MCF 10A (cell line): Measurements from ENCODE around the gene TSFM. TPM values are rescaled to one million over a fixed set of nuclear protein-coding genes. Genes with fewer than 3 reads are reported as not detected.

Experiments used
- BruUV-seq: library from RNA; stranded (reverse); fragments of 400-500 nt; replicated peaks from 2 replicates; lab custom pipeline; 2021; lab: Mats Ljungman, UMichigan
- CTCF ChIA-PET: fragments of 300-600 bp; sonication (Branson Sonifier 250); formaldehyde crosslinking; extraction: SDS; loops from one replicate; lab custom pipeline; 2021; ENCODE audit warnings: antibody characterized with exemption, inconsistent platforms; lab: Yijun Ruan, JAX
- POLR2A ChIA-PET: fragments of 300-600, 350-650 bp; sonication (Branson Sonifier 250); formaldehyde crosslinking; extraction: SDS; loops from one replicate; lab custom pipeline; 2020; ENCODE audit warnings: antibody characterized with exemption, inconsistent platforms; lab: Yijun Ruan, JAX
- DNase-seq: peaks from one replicate; pipeline ENCODE4 v3.0.0-alpha.2; 2018; ENCODE audit not compliant: unreplicated experiment
- H3K27ac Mint-ChIP-seq: one replicate; pipeline ENCODE4 v1.8.0; 2022; ENCODE audit warnings: mild to moderate bottlenecking, low read depth, mixed read lengths; ENCODE audit not compliant: unreplicated experiment
- H3K27me3 Mint-ChIP-seq: one replicate; pipeline ENCODE4 v1.8.0; 2022; ENCODE audit warnings: mixed read lengths; ENCODE audit not compliant: insufficient read depth, unreplicated experiment
- H3K36me3 Mint-ChIP-seq: one replicate; pipeline ENCODE4 v1.8.0; 2022; ENCODE audit warnings: mild to moderate bottlenecking, moderate library complexity, mixed read lengths; ENCODE audit not compliant: insufficient read depth, unreplicated experiment
- H3K4me1 Mint-ChIP-seq: one replicate; pipeline ENCODE4 v1.8.0; 2022; ENCODE audit warnings: mixed read lengths; ENCODE audit not compliant: insufficient read depth, unreplicated experiment
- H3K4me3 Mint-ChIP-seq: one replicate; pipeline ENCODE4 v1.8.0; 2022; ENCODE audit warnings: mild to moderate bottlenecking, moderate library complexity, mixed read lengths; ENCODE audit not compliant: unreplicated experiment
- H3K9me3 Mint-ChIP-seq: one replicate; pipeline ENCODE4 v1.8.0; 2022; ENCODE audit warnings: mixed read lengths; ENCODE audit not compliant: unreplicated experiment
- intact Hi-C: fragments of 100-400 bp; cut with micrococcal nuclease; formaldehyde crosslinking; loops from 2 replicates; pipeline ENCODE4 v1.14.1; 2022
- total RNA-seq: library from RNA; stranded (reverse); gene quantifications from 2 replicates; pipeline ENCODE4 v1.2.3, GENCODE V29; 2022
- TF ChIP-seq, protein P1 (sequence below): fragments of 200-600 bp; IDR thresholded peaks from one replicate; pipeline ENCODE4 v1.8.0; 2022; ENCODE audit warnings: antibody characterized with exemption, mild to moderate bottlenecking; ENCODE audit not compliant: unreplicated experiment

TSFM gene
- total RNA-seq, 1 experiment from 2014 or later = 32.6 TPM

DNA sequence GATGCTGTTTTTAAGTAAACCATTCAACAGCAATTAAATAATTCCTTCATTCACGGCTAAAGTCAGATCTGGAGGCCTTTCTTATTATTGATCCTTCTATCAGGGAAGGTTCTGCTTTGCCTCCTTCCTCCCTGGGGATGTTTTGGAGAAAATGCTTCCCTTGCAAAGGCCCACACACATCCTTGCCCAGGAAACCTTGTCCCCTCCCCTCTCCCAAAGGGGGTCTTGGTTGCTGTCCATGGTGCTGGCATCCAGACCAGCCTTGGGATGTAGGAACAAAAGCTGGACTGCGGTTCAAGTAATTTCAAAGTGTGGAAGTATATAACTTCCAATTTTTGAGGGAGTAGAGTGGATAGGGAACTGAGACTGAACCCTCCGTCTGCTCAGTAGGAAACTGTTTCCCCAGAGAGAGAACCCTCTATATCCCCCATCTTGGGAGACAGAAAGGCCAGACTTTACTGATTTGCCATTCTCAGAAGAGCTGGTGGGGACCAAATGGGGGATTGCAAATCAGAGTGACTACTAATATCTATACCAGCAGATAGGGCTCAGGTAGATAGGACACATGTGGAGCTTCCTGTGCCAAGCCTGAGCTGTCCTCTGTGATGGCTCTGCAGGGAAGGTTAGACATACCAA, 22.1 kb upstream of the TSFM start:
- no TSS peak for BruUV-seq
- TF ChIP-seq, protein P1, sequence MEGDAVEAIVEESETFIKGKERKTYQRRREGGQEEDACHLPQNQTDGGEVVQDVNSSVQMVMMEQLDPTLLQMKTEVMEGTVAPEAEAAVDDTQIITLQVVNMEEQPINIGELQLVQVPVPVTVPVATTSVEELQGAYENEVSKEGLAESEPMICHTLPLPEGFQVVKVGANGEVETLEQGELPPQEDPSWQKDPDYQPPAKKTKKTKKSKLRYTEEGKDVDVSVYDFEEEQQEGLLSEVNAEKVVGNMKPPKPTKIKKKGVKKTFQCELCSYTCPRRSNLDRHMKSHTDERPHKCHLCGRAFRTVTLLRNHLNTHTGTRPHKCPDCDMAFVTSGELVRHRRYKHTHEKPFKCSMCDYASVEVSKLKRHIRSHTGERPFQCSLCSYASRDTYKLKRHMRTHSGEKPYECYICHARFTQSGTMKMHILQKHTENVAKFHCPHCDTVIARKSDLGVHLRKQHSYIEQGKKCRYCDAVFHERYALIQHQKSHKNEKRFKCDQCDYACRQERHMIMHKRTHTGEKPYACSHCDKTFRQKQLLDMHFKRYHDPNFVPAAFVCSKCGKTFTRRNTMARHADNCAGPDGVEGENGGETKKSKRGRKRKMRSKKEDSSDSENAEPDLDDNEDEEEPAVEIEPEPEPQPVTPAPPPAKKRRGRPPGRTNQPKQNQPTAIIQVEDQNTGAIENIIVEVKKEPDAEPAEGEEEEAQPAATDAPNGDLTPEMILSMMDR = no peak
- ChIA-PET POLR2A (interaction anchor here (1.2 to 2.0 kb wide), 2 partner anchors 14 to 23 kb away, joined by 3 to 8 read pairs; partner anchors contain the start of gene TSFM), CTCF (interaction anchor here (0.5 to 2.3 kb wide), 6 partner anchors 8 to 207 kb away, joined by 3 to 13 read pairs (median 4); partner anchors contain the start of gene CDK4)
- no peak for DNase-seq
- Mint-ChIP-seq H3K36me3 (peaks cover 25% of the 10 kb centered on the region), H3K27ac (no peak overlapping the region), H3K27me3 (no peaks in the 10 kb centered on the region), H3K9me3 (no peaks in the 10 kb centered on the region), H3K4me1 (peaks cover 18% of the 10 kb centered on the region), H3K4me3 (no peak overlapping the region)
- intact Hi-C loops = no loop called here

DNA sequence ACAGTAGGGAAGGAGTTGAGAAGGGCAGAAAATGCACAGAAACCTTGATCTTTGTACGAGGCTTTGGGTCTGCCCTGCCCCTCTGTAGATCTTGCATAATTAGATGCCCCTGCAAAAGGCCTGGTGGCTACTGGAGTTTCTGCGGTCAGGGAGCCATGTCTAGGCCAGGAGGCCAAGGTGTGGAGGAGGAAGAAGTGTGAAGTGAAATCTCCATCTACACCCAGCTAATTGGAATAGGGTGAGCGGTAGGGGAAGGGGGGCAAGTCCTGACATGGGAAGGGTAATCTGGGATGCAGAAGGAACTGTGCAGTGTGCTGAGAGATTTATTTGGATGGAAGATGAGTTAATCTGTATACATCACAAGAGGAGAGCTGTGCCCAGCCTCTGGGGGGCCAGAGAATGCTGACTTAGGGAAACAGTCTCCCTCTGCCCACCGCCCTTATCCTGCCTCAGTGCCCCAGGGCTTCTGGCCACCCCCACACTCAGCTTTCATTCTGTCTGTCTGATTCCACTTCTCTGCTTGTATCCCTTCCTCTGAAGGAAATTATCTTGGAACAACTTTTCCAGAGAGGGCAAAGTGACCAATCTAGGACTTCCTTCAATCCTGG, 21.1 kb upstream of the TSFM start:
- POLR2A ChIA-PET = interaction anchor here (0.8 to 1.2 kb wide), 2 partner anchors 11 to 33 kb away, joined by 3 to 5 read pairs; partner anchors contain the start of genes EEF1AKMT3 and METTL1
- H3K27ac Mint-ChIP-seq = no peak overlapping the region
- no TSS peak for BruUV-seq
- intact Hi-C loops = no loop called here
- H3K27me3 Mint-ChIP-seq = no peaks in the 10 kb centered on the region
- DNase-seq = no peak
- H3K36me3 Mint-ChIP-seq = peaks cover 25% of the 10 kb centered on the region
- H3K9me3 Mint-ChIP-seq = no peaks in the 10 kb centered on the region
- H3K4me1 Mint-ChIP-seq = peaks cover 18% of the 10 kb centered on the region
- H3K4me3 Mint-ChIP-seq = no peak overlapping the region
- CTCF ChIA-PET = interaction anchor here (0.7 to 1.2 kb wide), 2 partner anchors 11 to 42 kb away, joined by 3 to 4 read pairs; no protein-coding TSS in a partner anchor
- TF ChIP-seq, protein P1 = no peak

DNA sequence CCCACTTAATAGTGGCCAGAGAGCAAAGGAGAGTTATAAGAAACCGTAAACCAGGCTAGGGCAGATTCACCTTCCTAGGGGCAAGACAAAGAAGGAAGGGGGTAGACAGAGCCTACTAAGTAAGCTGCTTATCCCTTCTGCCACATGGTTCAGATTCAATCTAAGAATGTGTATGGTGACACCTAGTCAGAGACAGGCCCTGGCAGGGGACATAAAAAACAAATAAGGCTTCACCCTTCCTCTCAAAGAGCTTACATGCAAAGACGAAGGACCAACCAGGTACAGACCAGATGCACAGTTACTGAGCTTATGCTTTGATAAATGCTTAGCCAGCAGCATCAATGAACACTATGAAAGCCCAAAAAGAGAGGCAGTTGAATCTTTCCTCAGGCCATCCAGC, 20.1 kb upstream of the TSFM start:
- H3K27me3 Mint-ChIP-seq = no peaks in the 10 kb centered on the region
- DNase-seq = no peak
- peaks cover 19% of the 10 kb centered on the region for H3K36me3 Mint-ChIP-seq
- TF ChIP-seq, protein P1 = no peak
- peaks cover 20% of the 10 kb centered on the region for H3K4me1 Mint-ChIP-seq
- BruUV-seq = no TSS peak
- intact Hi-C loops = no loop called here
- no peak overlapping the region for H3K27ac Mint-ChIP-seq
- H3K9me3 Mint-ChIP-seq = no peaks in the 10 kb centered on the region
- ChIA-PET POLR2A (interaction anchor here (0.6 to 1.2 kb wide), 2 partner anchors 10 to 84 kb away, joined by 4 to 5 read pairs; partner anchors contain the start of genes EEF1AKMT3 and METTL1), CTCF (interaction anchor here (0.9 to 1.2 kb wide), 2 partner anchors 8 to 41 kb away, joined by 4 read pairs; no protein-coding TSS in a partner anchor)
- H3K4me3 Mint-ChIP-seq = no peak overlapping the region
